PC-9 (cell line): ENCODE results near the gene CDKN2C. TPM values are rescaled to one million over a fixed set of nuclear protein-coding genes. Genes with fewer than 3 reads are reported as not detected.

Experiments used
- BruUV-seq: library from RNA; stranded (reverse); fragments of 400-500 nt; replicated peaks from 2 replicates; lab custom pipeline; 2021; lab: Mats Ljungman, UMichigan
- CTCF ChIA-PET: fragments of 300-600 bp; sonication (Branson Sonifier 250); formaldehyde crosslinking; loops from one replicate; lab custom pipeline; 2022; ENCODE audit warnings: antibody characterized with exemption; lab: Charles Lee
- POLR2A ChIA-PET: fragments of 300-600 bp; sonication (Branson Sonifier 250); formaldehyde crosslinking; loops from one replicate; lab custom pipeline; 2022; ENCODE audit warnings: antibody characterized with exemption; ENCODE audit not compliant: unreplicated experiment; lab: Charles Lee
- DNase-seq, 2 experiments: peaks; one replicate each; pipeline versions ENCODE4 v3.0.0 to v3.0.0-alpha.2; 2015 to 2022; ENCODE audit warnings: mixed read lengths in 1 of 2
- H2AFZ ChIP-seq: fragments of 200-600 bp; sonication (generic); 2 replicates; pipeline ENCODE4 v1.8.1; 2017; ENCODE audit warnings: antibody characterized with exemption
- H3F3A ChIP-seq: fragments of 200-600 bp; sonication (generic); 2 replicates; pipeline ENCODE4 v1.8.1; 2017; ENCODE audit warnings: antibody characterized with exemption, mild to moderate bottlenecking, low read depth; ENCODE audit not compliant: insufficient read depth
- H3K27ac ChIP-seq: fragments of 200-600 bp; sonication (generic); 2 replicates; pipeline ENCODE4 v1.6.1; 2016; ENCODE audit warnings: mixed run types
- H3K27me3 ChIP-seq: fragments of 200-600 bp; sonication (generic); 2 replicates; pipeline ENCODE4 v1.6.1; 2016; ENCODE audit warnings: low read depth, mixed run types; ENCODE audit not compliant: insufficient read depth
- H3K36me3 ChIP-seq: fragments of 200-600 bp; sonication (generic); 2 replicates; pipeline ENCODE4 v1.6.1; 2016; ENCODE audit warnings: low read depth, mixed run types
- H3K4me1 ChIP-seq: fragments of 200-600 bp; sonication (generic); replicated peaks from 2 replicates; pipeline ENCODE4 v1.6.1; 2016; ENCODE audit warnings: mixed run types; ENCODE audit not compliant: insufficient read depth
- H3K4me2 ChIP-seq: fragments of 200-600 bp; sonication (generic); 2 replicates; pipeline ENCODE4 v1.6.1; 2017; ENCODE audit warnings: mixed run types
- H3K4me3 ChIP-seq: fragments of 200-600 bp; sonication (generic); 2 replicates; pipeline ENCODE4 v1.6.1; 2016; ENCODE audit warnings: mixed run types
- H3K79me2 ChIP-seq: fragments of 200-600 bp; sonication (generic); 2 replicates; pipeline ENCODE4 v1.6.1; 2017; ENCODE audit warnings: low read depth, mixed run types
- H3K9me2 ChIP-seq: fragments of 200-600 bp; sonication (generic); 2 replicates; pipeline ENCODE4 v1.8.1; 2017; ENCODE audit warnings: mild to moderate bottlenecking; ENCODE audit not compliant: insufficient read depth
- H3K9me3 ChIP-seq: fragments of 200-600 bp; sonication (generic); 2 replicates; pipeline ENCODE4 v1.8.1; 2016; ENCODE audit warnings: low read depth; ENCODE audit not compliant: insufficient read depth
- H4K20me1 ChIP-seq: fragments of 200-600 bp; sonication (generic); 2 replicates; pipeline ENCODE4 v1.8.1; 2017; ENCODE audit not compliant: insufficient read depth
- EZH2 ChIP-seq: fragments of 200-600 bp; sonication (generic); IDR thresholded peaks from 2 replicates; pipeline ENCODE4 v1.8.0; 2017; ENCODE audit warnings: antibody characterized with exemption, low read depth
- intact Hi-C: fragments of 100-400 bp; cut with micrococcal nuclease; formaldehyde crosslinking; loops from one replicate; pipeline ENCODE4 v1.10.0; 2022; ENCODE audit not compliant: unreplicated experiment
- total RNA-seq: library from RNA; stranded (reverse); gene quantifications from 2 replicates; pipeline ENCODE4 v1.2.3, GENCODE V29; 2021
- TF ChIP-seq, protein P1 (sequence below): fragments of 200-600 bp; sonication (generic); conservative IDR thresholded peaks from 2 replicates; pipeline ENCODE4 v1.6.1; 2017; ENCODE audit warnings: mixed run types, antibody characterized with exemption, mild to moderate bottlenecking, moderate library complexity

Gene CDKN2C
- total RNA-seq, 1 experiment from 2014 or later: 17.1 TPM

GRCh38 chr1:50985094-50985493, 15.0 kb downstream of the CDKN2C start:
- Histone ChIP-seq H3K9me2 (no peaks in the 10 kb centered on the region), H3F3A (no peaks in the 10 kb centered on the region), H3K4me3 (no peak overlapping the region), H2AFZ (no peak overlapping the region), H3K27ac (no peak overlapping the region), H3K27me3 (no peaks in the 10 kb centered on the region), H3K36me3 (no peaks in the 10 kb centered on the region), H3K79me2 (no peaks in the 10 kb centered on the region), H3K9me3 (no peaks in the 10 kb centered on the region), H3K4me1 (no peaks in the 10 kb centered on the region), H3K4me2 (no peak overlapping the region), H4K20me1 (no peaks in the 10 kb centered on the region)
- BruUV-seq: no TSS peak
- ChIA-PET CTCF (no interaction called here), POLR2A (no interaction called here)
- intact Hi-C loops: no loop called here
- no peak for TF ChIP-seq EZH2
- TF ChIP-seq, protein P1, sequence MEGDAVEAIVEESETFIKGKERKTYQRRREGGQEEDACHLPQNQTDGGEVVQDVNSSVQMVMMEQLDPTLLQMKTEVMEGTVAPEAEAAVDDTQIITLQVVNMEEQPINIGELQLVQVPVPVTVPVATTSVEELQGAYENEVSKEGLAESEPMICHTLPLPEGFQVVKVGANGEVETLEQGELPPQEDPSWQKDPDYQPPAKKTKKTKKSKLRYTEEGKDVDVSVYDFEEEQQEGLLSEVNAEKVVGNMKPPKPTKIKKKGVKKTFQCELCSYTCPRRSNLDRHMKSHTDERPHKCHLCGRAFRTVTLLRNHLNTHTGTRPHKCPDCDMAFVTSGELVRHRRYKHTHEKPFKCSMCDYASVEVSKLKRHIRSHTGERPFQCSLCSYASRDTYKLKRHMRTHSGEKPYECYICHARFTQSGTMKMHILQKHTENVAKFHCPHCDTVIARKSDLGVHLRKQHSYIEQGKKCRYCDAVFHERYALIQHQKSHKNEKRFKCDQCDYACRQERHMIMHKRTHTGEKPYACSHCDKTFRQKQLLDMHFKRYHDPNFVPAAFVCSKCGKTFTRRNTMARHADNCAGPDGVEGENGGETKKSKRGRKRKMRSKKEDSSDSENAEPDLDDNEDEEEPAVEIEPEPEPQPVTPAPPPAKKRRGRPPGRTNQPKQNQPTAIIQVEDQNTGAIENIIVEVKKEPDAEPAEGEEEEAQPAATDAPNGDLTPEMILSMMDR: no peak
- no peak for DNase-seq

GRCh38 chr1:50986653-50987052, 16.6 kb downstream of the CDKN2C start:
- no TSS peak for BruUV-seq
- H3F3A ChIP-seq: no peaks in the 10 kb centered on the region
- no peaks in the 10 kb centered on the region for H3K9me3 ChIP-seq
- H3K4me1 ChIP-seq: no peaks in the 10 kb centered on the region
- H3K4me2 ChIP-seq: no peak overlapping the region
- ChIA-PET CTCF (no interaction called here), POLR2A (no interaction called here)
- H3K27me3 ChIP-seq: no peaks in the 10 kb centered on the region
- no peak overlapping the region for H3K4me3 ChIP-seq
- no peak for DNase-seq
- H3K9me2 ChIP-seq: no peaks in the 10 kb centered on the region
- no peaks in the 10 kb centered on the region for H3K79me2 ChIP-seq
- no peak overlapping the region for H2AFZ ChIP-seq
- no peaks in the 10 kb centered on the region for H4K20me1 ChIP-seq
- no peaks in the 10 kb centered on the region for H3K36me3 ChIP-seq
- intact Hi-C loops: no loop called here
- no peak overlapping the region for H3K27ac ChIP-seq
- TF ChIP-seq EZH2: no peak
- TF ChIP-seq, protein P1: no peak

- H3K79me2 ChIP-seq: no peaks in the 10 kb centered on the region
- H3K4me1 ChIP-seq: no peaks in the 10 kb centered on the region
- H4K20me1 ChIP-seq: no peaks in the 10 kb centered on the region
- H3K27me3 ChIP-seq: no peaks in the 10 kb centered on the region
- no peaks in the 10 kb centered on the region for H3K9me3 ChIP-seq
- no peak overlapping the region for H3K27ac ChIP-seq
- no peak overlapping the region for H3K4me2 ChIP-seq
- H3K36me3 ChIP-seq: no peaks in the 10 kb centered on the region
- ChIA-PET POLR2A (no interaction called here), CTCF (no interaction called here)
- intact Hi-C loops: no loop called here
- no peaks in the 10 kb centered on the region for H3K9me2 ChIP-seq
- TF ChIP-seq, protein P1: no peak
- TF ChIP-seq EZH2: no peak
- no peak for DNase-seq
- no peaks in the 10 kb centered on the region for H3F3A ChIP-seq
- no peak overlapping the region for H2AFZ ChIP-seq
- no TSS peak for BruUV-seq
- no peak overlapping the region for H3K4me3 ChIP-seq
Measured at GRCh38 chr1:50989694-50990093, 19.6 kb downstream of the CDKN2C start.
